HG02588 (cell line): ENCODE data around the gene LIMD2.

Experiments
- ATAC-seq: cut with Tn5 transposase; IDR thresholded peaks from one replicate; pipeline ENCODE4 v1.9.1; 2021; ENCODE audit warnings: mild to moderate bottlenecking, moderate library complexity; ENCODE audit not compliant: unreplicated experiment

LIMD2 gene

DNA sequence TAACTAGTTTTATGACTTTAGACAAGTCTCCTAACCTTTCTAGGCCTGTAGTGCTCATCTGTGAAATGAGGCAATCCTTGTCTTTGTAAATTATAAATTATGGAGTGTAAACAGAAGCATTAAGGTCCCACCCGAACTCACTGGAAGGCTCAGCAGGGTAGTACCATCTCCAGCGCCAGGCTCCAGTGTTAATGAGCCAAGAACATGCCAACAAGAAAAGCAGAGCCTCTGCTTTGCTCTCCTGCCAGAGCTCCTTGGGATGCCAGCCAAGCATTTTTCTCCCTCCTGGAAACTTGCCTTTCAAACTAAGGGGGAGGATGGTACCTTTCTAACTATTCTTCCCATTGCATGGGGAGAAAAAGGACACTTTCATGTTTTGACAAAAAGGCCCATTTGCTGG is 14.9 kb downstream of the LIMD2 start:
- ATAC-seq = no peak

- no peak for ATAC-seq
Measured at GRCh38 chr17:63682981-63683380, 16.9 kb downstream of the LIMD2 start.

DNA sequence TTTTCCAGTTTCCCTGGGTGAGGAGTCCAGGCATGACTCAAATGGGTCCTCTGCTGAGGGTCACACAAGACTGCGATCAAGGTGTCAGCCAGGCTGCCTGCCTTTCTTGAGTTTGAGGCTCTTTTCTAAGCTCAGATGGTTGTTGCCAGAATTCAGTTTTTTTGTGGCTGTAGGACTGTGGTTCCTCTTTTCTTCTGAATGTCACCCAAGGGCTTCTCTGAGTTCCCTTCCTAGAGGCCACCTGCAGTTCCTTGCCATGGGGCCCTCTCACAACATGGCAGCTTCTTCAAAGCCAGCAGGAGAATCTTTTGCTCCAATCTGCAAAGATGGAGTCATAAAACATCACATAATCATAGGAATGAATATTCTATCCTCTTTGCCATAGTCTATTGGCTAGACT is 17.5 kb downstream of the LIMD2 start:
- no peak for ATAC-seq

DNA sequence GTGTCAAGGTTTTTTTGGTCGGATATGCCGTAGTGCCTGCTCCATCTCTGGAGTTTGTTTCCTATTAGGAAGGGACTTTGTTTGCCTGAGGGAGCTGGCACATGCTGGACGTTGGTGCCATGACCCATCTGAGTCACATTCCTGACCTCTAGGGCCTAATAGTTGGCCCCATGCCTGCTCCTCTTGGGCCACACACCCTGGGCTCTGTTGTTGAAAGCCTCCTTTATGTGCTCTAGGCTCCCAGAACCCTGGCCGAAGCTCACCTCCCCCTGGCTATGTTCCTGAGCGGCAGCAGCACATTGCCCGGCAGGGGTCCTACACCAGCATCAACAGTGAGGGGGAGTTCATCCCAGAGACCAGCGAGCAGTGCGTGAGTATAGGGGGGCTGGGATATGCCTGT is 18.4 kb downstream of the LIMD2 start:
- no peak for ATAC-seq

GRCh38 chr17:63680700-63681099 is 19.2 kb downstream of the LIMD2 start:
- no peak for ATAC-seq

GRCh38 chr17:63679214-63679613 is 20.7 kb downstream of the LIMD2 start:
- no peak for ATAC-seq

DNA sequence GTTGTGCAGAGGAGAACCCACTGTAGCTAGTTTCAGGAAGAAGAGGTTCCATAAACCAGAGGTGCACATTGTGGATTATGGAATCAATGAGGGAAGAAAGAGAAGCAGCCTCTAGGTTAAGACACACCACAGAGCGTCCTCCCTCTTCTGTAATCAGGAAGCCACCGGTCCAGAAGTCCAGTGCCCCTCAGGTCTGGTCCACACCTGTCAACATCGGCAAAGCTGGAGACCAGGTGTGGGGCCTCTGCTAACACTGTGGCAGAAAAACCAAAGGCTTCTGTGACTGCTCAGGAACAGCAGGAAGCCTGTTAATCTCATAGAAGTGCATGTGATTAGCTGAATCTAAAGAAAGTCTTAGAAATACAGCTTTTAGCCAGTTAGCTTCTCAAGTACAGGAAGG is 23.3 kb downstream of the LIMD2 start:
- no peak for ATAC-seq

- ATAC-seq = no peak
Measured at GRCh38 chr17:63675607-63676546, 24.0 kb downstream of the LIMD2 start.

DNA sequence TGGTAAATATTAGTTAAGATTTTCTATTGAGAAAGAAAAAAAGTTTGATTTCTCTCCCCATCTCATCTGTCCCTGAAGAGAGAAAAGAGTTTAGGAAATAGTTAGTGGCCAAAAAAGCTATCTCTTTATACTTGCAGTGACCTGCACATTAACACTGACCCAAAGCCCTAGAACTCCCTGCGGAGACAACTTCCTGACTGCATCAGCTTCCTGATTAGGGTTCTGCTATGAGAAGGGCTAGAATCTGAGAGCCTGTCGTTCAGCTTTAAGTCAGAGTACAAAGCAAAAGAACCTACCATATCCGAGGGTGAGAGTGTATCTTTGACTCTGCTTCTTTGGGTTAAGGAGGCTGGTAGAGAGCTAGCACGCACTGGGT is 24.7 kb downstream of the LIMD2 start:
- ATAC-seq = no peak

DNA sequence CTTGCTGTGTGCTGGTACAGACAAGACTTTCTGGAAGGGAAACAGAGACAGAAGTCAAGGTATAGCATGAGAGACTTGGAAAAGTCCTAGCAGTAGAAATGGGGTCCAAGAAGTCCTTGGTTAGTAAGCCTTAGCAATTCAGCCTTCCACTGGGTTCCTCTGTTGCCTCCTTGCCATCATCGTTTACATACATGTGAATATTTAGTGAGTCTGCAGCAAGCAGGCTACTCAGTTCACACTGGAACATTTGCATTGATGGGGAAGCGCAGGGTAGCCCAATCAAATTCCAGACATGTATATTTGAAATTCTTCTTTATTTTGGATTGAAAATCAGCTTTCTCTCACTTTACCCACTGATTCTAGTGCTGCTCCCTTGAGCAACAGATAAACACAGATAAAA is 27.1 kb downstream of the LIMD2 start:
- no peak for ATAC-seq

DNA sequence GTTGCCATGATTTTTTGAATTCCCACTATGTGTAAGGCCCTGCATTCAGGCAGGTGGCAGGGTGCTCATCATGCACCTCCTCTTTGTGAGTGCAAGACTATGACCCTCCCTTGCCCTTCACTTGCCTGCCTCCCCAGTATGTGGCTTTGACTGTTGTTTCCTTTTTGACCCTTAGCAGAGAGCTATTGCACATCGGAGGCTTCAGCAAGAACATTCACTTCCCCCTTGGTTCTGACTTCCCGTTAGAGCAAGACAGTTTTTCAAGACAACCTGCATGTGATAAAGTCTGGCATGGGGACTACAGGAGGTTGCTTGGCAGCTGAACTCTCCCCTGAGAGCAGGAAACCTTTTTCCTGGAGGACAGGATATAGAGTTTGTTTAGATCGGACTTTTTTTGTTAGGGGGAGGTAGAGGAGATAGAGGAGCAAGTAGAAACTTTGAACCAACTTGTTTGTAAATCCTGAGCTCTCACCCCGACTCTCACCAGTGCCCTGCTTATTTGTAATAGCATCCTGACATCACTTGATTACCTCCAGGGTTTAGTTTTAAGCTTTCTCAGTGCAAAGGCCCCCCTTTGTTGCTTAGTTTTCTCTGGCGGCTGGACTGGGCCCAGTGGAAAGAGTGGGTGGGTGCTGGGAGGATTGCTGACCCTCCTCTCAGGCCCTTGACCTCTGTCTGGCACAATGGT is 34.3 kb downstream of the LIMD2 start:
- no peak for ATAC-seq

- ATAC-seq = no peak
Measured at GRCh38 chr17:63659850-63660249, 40.1 kb downstream of the LIMD2 start.

DNA sequence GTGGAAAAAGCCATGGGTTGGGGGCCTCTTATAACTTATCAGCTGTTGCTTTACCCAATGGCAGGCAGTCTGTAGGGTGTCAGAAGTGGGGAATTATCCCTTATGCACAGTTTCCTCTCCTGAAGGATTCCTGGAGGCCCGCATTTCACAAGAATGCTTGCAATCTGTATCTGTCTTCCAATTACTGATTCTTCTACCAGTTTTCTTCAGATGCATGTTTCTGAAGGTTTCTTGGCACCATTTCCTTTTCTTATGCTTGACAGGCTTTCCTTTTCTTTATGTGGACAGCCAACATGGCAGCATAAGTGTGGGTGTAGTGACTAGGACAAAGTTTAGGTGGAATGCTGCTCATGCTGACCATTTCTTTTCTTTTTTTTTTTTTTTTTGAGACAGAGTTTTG is 41.6 kb downstream of the LIMD2 start:
- ATAC-seq = no peak

DNA sequence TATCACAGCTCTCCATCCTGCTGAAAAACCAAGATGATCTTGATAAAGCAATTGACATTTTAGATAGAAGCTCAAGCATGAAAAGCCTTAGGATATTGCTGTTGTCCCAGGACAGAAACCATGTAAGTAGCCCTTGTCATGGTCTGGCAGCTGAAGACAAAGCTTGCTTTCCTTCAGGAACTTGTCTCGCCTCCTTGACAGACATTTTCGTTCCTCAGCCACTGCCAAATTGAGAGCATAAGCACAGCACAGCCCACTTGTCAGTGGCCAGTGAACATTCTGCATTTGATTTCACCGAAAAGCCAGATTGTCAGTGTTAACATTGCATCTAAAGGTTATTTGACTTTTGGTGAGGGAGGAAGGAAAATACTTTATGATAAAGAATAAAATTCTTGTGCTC is 42.1 kb downstream of the LIMD2 start:
- ATAC-seq = no peak

DNA sequence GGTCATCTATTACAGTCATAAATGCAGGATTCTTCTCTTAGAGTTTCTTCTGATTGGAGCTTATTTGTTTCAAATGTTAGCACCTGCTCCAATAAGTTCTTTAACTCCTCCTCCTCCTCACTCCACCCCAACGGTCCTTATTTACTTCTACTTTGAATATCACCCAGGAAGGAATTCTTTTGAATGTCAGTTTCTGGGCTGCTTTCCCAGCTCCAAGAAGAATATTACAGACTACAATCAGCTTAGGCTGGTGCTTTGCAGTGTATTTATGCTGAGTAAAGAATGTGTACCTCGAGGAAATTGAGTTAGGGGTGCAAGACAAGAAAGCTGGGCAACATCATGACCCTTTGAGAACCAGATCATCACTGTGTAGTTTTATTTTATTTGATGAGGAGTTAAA is 46.9 kb downstream of the LIMD2 start:
- no peak for ATAC-seq

- no peak for ATAC-seq
Measured at GRCh38 chr17:63652106-63652505, 47.8 kb downstream of the LIMD2 start.

- ATAC-seq = no peak
Measured at GRCh38 chr17:63649813-63650212, 50.1 kb downstream of the LIMD2 start.

GRCh38 chr17:63647936-63648335 is 52.0 kb downstream of the LIMD2 start:
- ATAC-seq = no peak

DNA sequence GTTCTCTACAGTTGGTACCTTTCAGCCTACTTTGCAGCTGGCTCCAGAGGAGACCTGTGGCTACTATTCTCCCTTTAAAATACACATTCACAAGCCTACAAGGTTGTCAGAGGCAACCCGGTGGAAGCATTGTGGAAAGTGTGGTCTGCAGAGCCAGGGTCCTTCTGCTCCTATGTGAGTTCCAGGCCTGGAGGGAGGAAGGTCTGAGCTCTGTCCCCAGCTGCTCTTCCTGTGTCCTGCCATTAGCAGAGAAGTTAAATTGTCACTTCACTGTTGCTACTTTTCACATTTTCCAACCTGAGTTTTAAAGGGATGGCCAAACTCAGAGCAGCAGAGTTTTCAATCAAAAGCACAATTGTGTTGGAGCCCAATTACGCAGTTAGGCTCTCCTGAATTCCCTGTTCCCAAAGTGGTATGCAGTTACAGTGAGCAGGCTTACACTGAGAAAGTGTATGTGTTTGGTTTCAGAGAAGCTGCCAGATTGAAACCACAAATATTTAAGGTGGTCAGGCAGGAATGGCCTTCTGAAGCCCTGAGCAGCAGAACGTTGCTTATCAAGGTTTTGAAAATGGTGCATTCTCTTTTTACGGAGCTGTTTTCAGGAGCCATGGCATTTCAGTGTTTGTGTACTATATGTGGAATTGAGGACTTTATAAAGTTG is 52.7 kb downstream of the LIMD2 start:
- no peak for ATAC-seq

- ATAC-seq = no peak
Measured at GRCh38 chr17:63646488-63646806, 53.5 kb downstream of the LIMD2 start.
